SK-N-DZ (cell line): ENCODE results near the gene TMEM74B.
"Not testable (repeated sequence)": the region's sequence is repeated elsewhere in the genome, so short reads cannot be mapped to it uniquely, and the experiment has no call there.

ENCODE experiments used
- DNase-seq: peaks from one replicate; pipeline ENCODE4 v3.0.0-alpha.2; 2015; ENCODE audit warnings: low spot score

Gene TMEM74B

GRCh38 chr20:1180949-1181348, 3.8 kb downstream of the TMEM74B start:
- no peak for DNase-seq

GRCh38 chr20:1178623-1179022, 6.2 kb downstream of the TMEM74B start:
- DNase-seq, result no peak

GRCh38 chr20:1178103-1178502, 6.7 kb downstream of the TMEM74B start:
- DNase-seq, result no peak

- DNase-seq, result peak; percentile 28
Measured at GRCh38 chr20:1177680-1178079, 7.1 kb downstream of the TMEM74B start.

- DNase-seq, result no peak
Measured at GRCh38 chr20:1174787-1175186, 10.0 kb downstream of the TMEM74B start.

- DNase-seq, result no peak
Measured at GRCh38 chr20:1173698-1174097, 11.1 kb downstream of the TMEM74B start.

- DNase-seq, result no peak
Measured at GRCh38 chr20:1171461-1172093, 13.2 kb downstream of the TMEM74B start.

- no peak for DNase-seq
Measured at GRCh38 chr20:1169224-1169623, 15.6 kb downstream of the TMEM74B start.

GRCh38 chr20:1166948-1167720, 17.6 kb downstream of the TMEM74B start:
- DNase-seq, result no peak

- DNase-seq, result no peak
Measured at GRCh38 chr20:1165941-1166340, 18.8 kb downstream of the TMEM74B start.

GRCh38 chr20:1165521-1165920, 19.3 kb downstream of the TMEM74B start:
- no peak for DNase-seq

GRCh38 chr20:1164871-1165270, 19.9 kb downstream of the TMEM74B start:
- DNase-seq, result no peak

GRCh38 chr20:1163653-1164052, 21.1 kb downstream of the TMEM74B start:
- DNase-seq, result no peak

GRCh38 chr20:1163105-1163504, 21.7 kb downstream of the TMEM74B start:
- DNase-seq, result no peak

- DNase-seq, result no peak
Measured at GRCh38 chr20:1160991-1161390, 23.8 kb downstream of the TMEM74B start.

GRCh38 chr20:1160496-1160895, 24.3 kb downstream of the TMEM74B start:
- DNase-seq, result no peak

GRCh38 chr20:1155342-1155741, 29.4 kb downstream of the TMEM74B start:
- no peak for DNase-seq

- no peak for DNase-seq
Measured at GRCh38 chr20:1154691-1155090, 30.1 kb downstream of the TMEM74B start.

- DNase-seq, result no peak
Measured at GRCh38 chr20:1154226-1154625, 30.6 kb downstream of the TMEM74B start.

- no peak for DNase-seq
Measured at GRCh38 chr20:1150968-1151367, 33.8 kb downstream of the TMEM74B start.

- no peak for DNase-seq
Measured at GRCh38 chr20:1150218-1150617, 34.6 kb downstream of the TMEM74B start.

- not testable (repeated sequence) for DNase-seq
Measured at GRCh38 chr20:1149812-1150211, 35.0 kb downstream of the TMEM74B start.

GRCh38 chr20:1146957-1147356, 37.8 kb downstream of the TMEM74B start:
- DNase-seq, result no peak
